PC-3 (cell line): ENCODE measurements around the gene IL17REL. TPM values are rescaled to one million over a fixed set of nuclear protein-coding genes. Genes with fewer than 3 reads are reported as not detected.
A peak's percentile ranks its signal among the peaks of the same experiment; 100 is the strongest.

Source experiments
- ATAC-seq: fragments of 200-7000 bp; cut with Tn5 transposase; 2 replicates; pipeline ENCODE4 v1.9.1; 2020; ENCODE audit warnings: mild to moderate bottlenecking, moderate library complexity
- BruUV-seq: library from RNA; stranded (reverse); fragments of 400-500 nt; replicated peaks from 2 replicates; lab custom pipeline; 2021; lab: Mats Ljungman, UMichigan
- CTCF ChIA-PET: fragments of 300-600 bp; sonication (Branson Sonifier 250); formaldehyde crosslinking; loops from one replicate; lab custom pipeline; 2022; ENCODE audit warnings: antibody characterized with exemption; lab: Charles Lee
- POLR2A ChIA-PET: fragments of 300-600 bp; sonication (Branson Sonifier 250); formaldehyde crosslinking; loops from one replicate; lab custom pipeline; 2022; ENCODE audit warnings: antibody characterized with exemption; ENCODE audit not compliant: unreplicated experiment; lab: Charles Lee
- DNase-seq: peaks from one replicate; pipeline ENCODE4 v3.0.0-alpha.2; 2015
- H2AFZ ChIP-seq: fragments of 300-600 bp; sonication (generic); 2 replicates; pipeline ENCODE4 v1.6.0; 2016; ENCODE audit warnings: antibody characterized with exemption, low read length
- H3F3A ChIP-seq: fragments of 300-600 bp; sonication (generic); one replicate; pipeline ENCODE4 v1.6.0; 2017; ENCODE audit warnings: antibody characterized with exemption, low read length, control low read depth, mild to moderate bottlenecking; ENCODE audit not compliant: unreplicated experiment
- H3K27ac ChIP-seq: fragments of 300-600 bp; sonication (generic); 2 replicates; pipeline ENCODE4 v1.5.1; 2016; ENCODE audit warnings: mild to moderate bottlenecking, low read length
- H3K27me3 ChIP-seq: fragments of 300-600 bp; sonication (generic); 2 replicates; pipeline ENCODE4 v1.6.1; 2016; ENCODE audit warnings: low read length, mixed read lengths
- H3K36me3 ChIP-seq: fragments of 300-600 bp; sonication (generic); 2 replicates; pipeline ENCODE4 v1.6.1; 2016; ENCODE audit warnings: low read depth, mixed run types, low read length, mixed read lengths
- H3K4me1 ChIP-seq: fragments of 300-600 bp; sonication (generic); 2 replicates; pipeline ENCODE4 v1.5.1; 2016; ENCODE audit warnings: low read length; ENCODE audit not compliant: insufficient read depth
- H3K4me2 ChIP-seq: fragments of 300-600 bp; sonication (generic); 2 replicates; pipeline ENCODE4 v1.6.0; 2016; ENCODE audit warnings: low read length
- H3K4me3 ChIP-seq: fragments of 300-600 bp; sonication (generic); 2 replicates; pipeline ENCODE4 v1.5.1; 2016; ENCODE audit warnings: mild to moderate bottlenecking, low read length, mixed read lengths
- H3K79me2 ChIP-seq: fragments of 300-600 bp; sonication (generic); 2 replicates; pipeline ENCODE4 v1.6.1; 2017; ENCODE audit warnings: low read length, mixed read lengths
- H3K9ac ChIP-seq: fragments of 300-600 bp; sonication (generic); 2 replicates; pipeline ENCODE4 v1.6.0; 2016; ENCODE audit warnings: mild to moderate bottlenecking, low read length
- H3K9me2 ChIP-seq: fragments of 300-600 bp; sonication (generic); replicated peaks from 2 replicates; pipeline ENCODE4 v1.6.1; 2016; ENCODE audit warnings: mixed run types, low read length, mixed read lengths
- H3K9me3 ChIP-seq: fragments of 300-600 bp; sonication (generic); 2 replicates; pipeline ENCODE4 v1.6.1; 2016; ENCODE audit warnings: low read length, mixed read lengths
- H4K20me1 ChIP-seq: fragments of 300-600 bp; sonication (generic); 2 replicates; pipeline ENCODE4 v1.6.1; 2016; ENCODE audit warnings: low read length, mixed read lengths
- CTCF ChIP-seq: fragments of 300-600 bp; sonication (generic); conservative IDR thresholded peaks from 2 replicates; pipeline ENCODE4 v1.5.1; 2017; ENCODE audit warnings: antibody characterized with exemption, low read depth, mild to moderate bottlenecking, low read length
- EZH2 ChIP-seq: fragments of 300-600 bp; sonication (generic); IDR thresholded peaks from one replicate; pipeline ENCODE4 v1.6.1; 2017; ENCODE audit warnings: antibody characterized with exemption, mild to moderate bottlenecking, low read length; ENCODE audit not compliant: unreplicated experiment
- EZH2phosphoT487 ChIP-seq: fragments of 300-600 bp; sonication (generic); IDR thresholded peaks from 2 replicates; pipeline ENCODE4 v1.6.1; 2018; ENCODE audit warnings: mild to moderate bottlenecking, antibody characterized with exemption, low read length, borderline replicate concordance
- intact Hi-C: fragments of 100-400 bp; cut with micrococcal nuclease; formaldehyde crosslinking; loops from 2 replicates; pipeline ENCODE4 v1.9.0; 2023
- total RNA-seq: library from RNA; depleted of rRNA; stranded (reverse); fragments of >200 nt; gene quantifications from 2 replicates; pipeline ENCODE4 v1.2.3, GENCODE V29; 2014

IL17REL gene
- total RNA-seq, 1 experiment from 2014 or later, result 0.04 TPM

- H3K27ac ChIP-seq, result peak overlapping the region; percentile 25
- no peaks in the 10 kb centered on the region for H3K9me3 ChIP-seq
- POLR2A ChIA-PET, result interaction anchor here (0.6 kb wide), 1 partner anchor 193 kb away, joined by 4 read pairs; no protein-coding TSS in a partner anchor
- peak overlapping the region; percentile 90 for H3K4me2 ChIP-seq
- DNase-seq (no peak), ATAC-seq (no peak)
- no peaks in the 10 kb centered on the region for H3K27me3 ChIP-seq
- peaks cover 19% of the 10 kb centered on the region for H3K36me3 ChIP-seq
- H3K4me3 ChIP-seq, result peak overlapping the region; percentile 89
- no peaks in the 10 kb centered on the region for H3F3A ChIP-seq
- CTCF ChIA-PET, result no interaction called here
- no peaks in the 10 kb centered on the region for H3K9me2 ChIP-seq
- H4K20me1 ChIP-seq, result peaks cover 25% of the 10 kb centered on the region
- H2AFZ ChIP-seq, result no peak overlapping the region
- no peak for TF ChIP-seq EZH2
- no peak for TF ChIP-seq EZH2phosphoT487
- no peak for TF ChIP-seq CTCF
- BruUV-seq, result no TSS peak
- H3K4me1 ChIP-seq, result peaks cover 26% of the 10 kb centered on the region
- peaks cover 34% of the 10 kb centered on the region for H3K79me2 ChIP-seq
- intact Hi-C loops, result no loop called here
- H3K9ac ChIP-seq, result peak overlapping the region; percentile 76
These were observed 51.0 kb downstream of the IL17REL start for GRCh38 chr22:49961601-49962011.

GRCh38 chr22:49961005-49961600 is 51.5 kb downstream of the IL17REL start:
- Histone ChIP-seq H3K4me2 (peak overlapping the region; percentile 90), H3K79me2 (peaks cover 34% of the 10 kb centered on the region), H2AFZ (no peak overlapping the region), H4K20me1 (peaks cover 25% of the 10 kb centered on the region), H3K9ac (peak overlapping the region; percentile 76), H3F3A (no peaks in the 10 kb centered on the region), H3K9me3 (no peaks in the 10 kb centered on the region), H3K9me2 (no peaks in the 10 kb centered on the region), H3K36me3 (peaks cover 19% of the 10 kb centered on the region), H3K27ac (peak overlapping the region; percentile 25), H3K4me1 (peaks cover 26% of the 10 kb centered on the region), H3K27me3 (no peaks in the 10 kb centered on the region), H3K4me3 (peak overlapping the region; percentile 89)
- BruUV-seq, result no TSS peak
- ChIA-PET CTCF (no interaction called here), POLR2A (no interaction called here)
- ATAC-seq (no peak), DNase-seq (peak; percentile 47)
- intact Hi-C loops, result no loop called here
- TF ChIP-seq EZH2 (no peak), EZH2phosphoT487 (no peak), CTCF (no peak)
